ENCODE measurements around the gene KCNIP4.
"Not testable (repeated sequence)": the region's sequence is repeated elsewhere in the genome, so short reads cannot be mapped to it uniquely, and the experiment has no call there.

KCNIP4 gene

DNA sequence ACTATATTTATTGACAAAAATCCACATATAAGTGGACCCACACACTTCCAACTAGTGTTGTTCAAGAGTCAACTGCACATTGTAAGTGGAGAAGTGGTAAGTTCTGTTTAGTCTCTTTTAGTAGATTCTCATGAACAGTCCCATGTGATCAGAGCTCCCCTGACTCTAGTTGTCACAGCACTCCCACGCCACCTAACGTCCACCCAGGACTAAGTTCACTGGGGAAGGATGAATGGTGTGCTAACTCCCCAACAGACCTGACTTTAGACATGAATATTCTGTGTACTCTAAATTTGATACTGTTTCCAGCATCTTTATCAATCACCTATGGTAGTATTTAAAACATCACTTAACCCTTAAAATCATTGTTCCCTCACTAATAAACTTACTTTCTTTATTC is 1188.5 kb downstream of the KCNIP4 start:
- TF ChIP-seq, protein P1, sequence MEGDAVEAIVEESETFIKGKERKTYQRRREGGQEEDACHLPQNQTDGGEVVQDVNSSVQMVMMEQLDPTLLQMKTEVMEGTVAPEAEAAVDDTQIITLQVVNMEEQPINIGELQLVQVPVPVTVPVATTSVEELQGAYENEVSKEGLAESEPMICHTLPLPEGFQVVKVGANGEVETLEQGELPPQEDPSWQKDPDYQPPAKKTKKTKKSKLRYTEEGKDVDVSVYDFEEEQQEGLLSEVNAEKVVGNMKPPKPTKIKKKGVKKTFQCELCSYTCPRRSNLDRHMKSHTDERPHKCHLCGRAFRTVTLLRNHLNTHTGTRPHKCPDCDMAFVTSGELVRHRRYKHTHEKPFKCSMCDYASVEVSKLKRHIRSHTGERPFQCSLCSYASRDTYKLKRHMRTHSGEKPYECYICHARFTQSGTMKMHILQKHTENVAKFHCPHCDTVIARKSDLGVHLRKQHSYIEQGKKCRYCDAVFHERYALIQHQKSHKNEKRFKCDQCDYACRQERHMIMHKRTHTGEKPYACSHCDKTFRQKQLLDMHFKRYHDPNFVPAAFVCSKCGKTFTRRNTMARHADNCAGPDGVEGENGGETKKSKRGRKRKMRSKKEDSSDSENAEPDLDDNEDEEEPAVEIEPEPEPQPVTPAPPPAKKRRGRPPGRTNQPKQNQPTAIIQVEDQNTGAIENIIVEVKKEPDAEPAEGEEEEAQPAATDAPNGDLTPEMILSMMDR (conservative IDR thresholded peaks at IDR 0.05; ENCODE audit: low read depth, low read length) = no peak
- no peak for DNase-seq (ENCODE audit: low read depth)
- no peak overlapping the region for H3K4me3 ChIP-seq (ENCODE audit: low read depth, low read length)

DNA sequence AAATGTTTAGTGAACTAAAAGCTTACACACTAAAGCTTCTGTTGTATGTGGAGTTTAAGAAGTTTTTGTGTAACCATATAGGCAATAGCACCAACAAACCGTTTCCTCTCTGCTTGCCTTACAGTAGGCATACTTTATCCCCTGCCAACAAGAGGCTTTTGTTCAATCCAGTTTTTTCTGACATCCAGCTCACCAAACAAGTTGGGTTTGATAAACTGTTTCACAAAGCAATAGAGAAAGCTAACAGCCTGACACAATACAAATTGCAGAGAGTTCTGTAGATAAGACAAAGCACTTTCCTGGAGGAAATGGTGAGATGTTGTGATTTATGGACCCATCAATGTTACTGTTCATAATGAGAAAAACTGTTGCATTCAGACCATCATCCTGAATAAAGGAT is 1194.5 kb downstream of the KCNIP4 start:
- no peak overlapping the region for H3K4me3 ChIP-seq (ENCODE audit: low read depth, low read length)
- TF ChIP-seq, protein P1 (conservative IDR thresholded peaks at IDR 0.05; ENCODE audit: low read depth, low read length) = no peak
- DNase-seq (ENCODE audit: low read depth) = no peak

GRCh38 chr4:20752641-20753040 is 1195.9 kb downstream of the KCNIP4 start:
- TF ChIP-seq, protein P1 (conservative IDR thresholded peaks at IDR 0.05; ENCODE audit: low read depth, low read length) = no peak
- no peak overlapping the region for H3K4me3 ChIP-seq (ENCODE audit: low read depth, low read length)
- no peak for DNase-seq (ENCODE audit: low read depth)

GRCh38 chr4:20746000-20746399 is 1202.6 kb downstream of the KCNIP4 start:
- DNase-seq (ENCODE audit: low read depth); H3K4me3 ChIP-seq (ENCODE audit: low read depth, low read length): not testable (repeated sequence)

DNA sequence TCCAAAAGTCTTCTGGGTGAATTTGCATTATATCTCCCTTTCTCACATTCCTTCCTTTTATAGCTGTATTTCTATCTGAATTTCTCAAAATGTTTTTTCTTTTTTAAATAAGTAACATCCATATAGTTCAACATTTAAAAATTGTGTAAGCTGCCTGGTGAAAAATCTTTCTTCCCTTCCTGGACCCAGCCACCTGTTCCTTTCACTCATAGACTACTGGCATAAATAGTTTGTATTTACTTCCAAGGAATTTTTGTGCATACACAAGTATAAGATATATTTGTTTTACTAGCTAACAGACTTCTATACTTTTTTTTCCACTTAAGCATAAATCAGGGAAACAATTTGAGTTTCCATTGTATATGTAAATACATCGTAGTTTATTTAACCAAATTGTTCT is 1212.6 kb downstream of the KCNIP4 start:
- TF ChIP-seq, protein P1 (conservative IDR thresholded peaks at IDR 0.05; ENCODE audit: low read depth, low read length) = no peak
- no peak overlapping the region for H3K4me3 ChIP-seq (ENCODE audit: low read depth, low read length)
- no peak for DNase-seq (ENCODE audit: low read depth)

- no peak for DNase-seq (ENCODE audit: low read depth)
- TF ChIP-seq, protein P1 (conservative IDR thresholded peaks at IDR 0.05; ENCODE audit: low read depth, low read length) = no peak
- no peak overlapping the region for H3K4me3 ChIP-seq (ENCODE audit: low read depth, low read length)
Observed at GRCh38 chr4:20724915-20725314, 1223.7 kb downstream of the KCNIP4 start.

GRCh38 chr4:20723463-20723862 is 1225.1 kb downstream of the KCNIP4 start:
- DNase-seq (ENCODE audit: low read depth) = no peak
- no peak overlapping the region for H3K4me3 ChIP-seq (ENCODE audit: low read depth, low read length)
- TF ChIP-seq, protein P1 (conservative IDR thresholded peaks at IDR 0.05; ENCODE audit: low read depth, low read length) = no peak

DNA sequence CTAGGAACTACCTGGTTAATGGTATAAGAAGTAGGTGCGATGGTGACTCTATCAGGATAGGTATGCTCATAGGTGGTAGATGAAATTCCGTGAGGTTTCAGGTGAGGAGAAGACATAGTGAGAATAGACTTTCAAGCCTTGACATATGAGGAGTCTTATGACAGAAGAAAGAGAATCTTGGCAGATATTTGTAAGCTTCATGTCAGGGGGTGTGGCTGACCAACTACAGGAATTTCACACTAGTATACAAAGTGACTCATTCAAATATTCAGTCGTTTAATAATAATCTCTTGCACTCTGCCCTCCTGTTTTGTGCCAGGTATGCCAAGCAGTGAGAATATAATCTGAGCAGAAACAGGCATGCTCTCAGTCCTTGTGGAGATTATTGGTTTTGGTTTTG is 1225.6 kb downstream of the KCNIP4 start:
- TF ChIP-seq, protein P1 (conservative IDR thresholded peaks at IDR 0.05; ENCODE audit: low read depth, low read length) = no peak
- H3K4me3 ChIP-seq (ENCODE audit: low read depth, low read length) = no peak overlapping the region
- DNase-seq (ENCODE audit: low read depth) = peak; percentile 61

Data from choroid plexus epithelial cell (primary cell).